ENCODE data around the gene FAM98B. TPM values are rescaled to one million over a fixed set of nuclear protein-coding genes. Genes with fewer than 3 reads are reported as not detected.

The FAM98B gene
- polyA plus RNA-seq, 1 donor (not counting 4 experiments of a cell fraction or from before 2014, with no cell fraction given), result 22.2 TPM

- Histone ChIP-seq H3K27ac (ENCODE audit: control insufficient read depth, insufficient read depth, low read length) (no peak overlapping the region), H3K4me1 (ENCODE audit: control insufficient read depth, extremely low read depth, insufficient read depth, low read length) (no peaks in the 10 kb centered on the region), H3K9me3 (ENCODE audit: control insufficient read depth, low read depth, low read length) (no peaks in the 10 kb centered on the region), H3K79me2 (ENCODE audit: control insufficient read depth, insufficient read depth, low read length) (no peaks in the 10 kb centered on the region), H3K9me1 (ENCODE audit: control insufficient read depth, extremely low read depth, insufficient read depth, low read length) (no peaks in the 10 kb centered on the region), H3K36me3 (ENCODE audit: control insufficient read depth in 2 of 2, extremely low read depth in 1 of 2, insufficient read depth in 2 of 2, low read length in 2 of 2) (no peaks in the 10 kb centered on the region), H3K4me2 (ENCODE audit: control insufficient read depth, extremely low read depth, insufficient read depth, low read depth, low read length) (no peak overlapping the region), H2AFZ (ENCODE audit: control insufficient read depth, low read length) (no peak overlapping the region), H3K9ac (ENCODE audit: control insufficient read depth, extremely low read depth, insufficient read depth, low read length) (no peak overlapping the region), H4K20me1 (ENCODE audit: control insufficient read depth, extremely low read depth, insufficient read depth, low read length) (no peaks in the 10 kb centered on the region), H3K27me3 (ENCODE audit: control insufficient read depth, extremely low read depth, insufficient read depth, low read length) (peaks cover 3% of the 10 kb centered on the region), H3K4me3 (ENCODE audit: control insufficient read depth in 2 of 3, extremely low read depth in 1 of 3, insufficient read depth in 2 of 3, low read depth in 1 of 3, low read length in 3 of 3) (no peak overlapping the region)
- DNase-seq (ENCODE audit: low read depth, low spot score), result no peak
- TF ChIP-seq CTCF (optimal IDR thresholded peaks at IDR 0.05 in 1 of 3, IDR thresholded peaks at IDR 0.05 in 1 of 3, conservative IDR thresholded peaks at IDR 0.05 in 1 of 3; ENCODE audit: extremely low read depth in 1 of 3, insufficient read depth in 2 of 3, low read length in 3 of 3) (no peak), EZH2 (IDR thresholded peaks at IDR 0.05; ENCODE audit: low read length) (no peak)
- dilution Hi-C loops (cut with MboI; ENCODE audit: extremely low pct_ligation_motif_present, low sequenced_read_pairs), result no loop called here
- no peak for FAIRE-seq
These were observed 71.6 kb downstream of the FAM98B start for GRCh38 chr15:38525489-38525888.

- H3K4me2 ChIP-seq (ENCODE audit: control insufficient read depth, extremely low read depth, insufficient read depth, low read depth, low read length), result no peak overlapping the region
- no peaks in the 10 kb centered on the region for H3K9me3 ChIP-seq (ENCODE audit: control insufficient read depth, low read depth, low read length)
- H3K9me1 ChIP-seq (ENCODE audit: control insufficient read depth, extremely low read depth, insufficient read depth, low read length), result no peaks in the 10 kb centered on the region
- no peak overlapping the region for H3K4me3 ChIP-seq (ENCODE audit: control insufficient read depth in 2 of 3, extremely low read depth in 1 of 3, insufficient read depth in 2 of 3, low read depth in 1 of 3, low read length in 3 of 3)
- H3K9ac ChIP-seq (ENCODE audit: control insufficient read depth, extremely low read depth, insufficient read depth, low read length), result no peak overlapping the region
- no peaks in the 10 kb centered on the region for H3K79me2 ChIP-seq (ENCODE audit: control insufficient read depth, insufficient read depth, low read length)
- FAIRE-seq (no peak), DNase-seq (ENCODE audit: low read depth, low spot score) (no peak)
- no peak overlapping the region for H2AFZ ChIP-seq (ENCODE audit: control insufficient read depth, low read length)
- no peak overlapping the region for H3K27ac ChIP-seq (ENCODE audit: control insufficient read depth, insufficient read depth, low read length)
- peaks cover 2% of the 10 kb centered on the region for H3K4me1 ChIP-seq (ENCODE audit: control insufficient read depth, extremely low read depth, insufficient read depth, low read length)
- no peak for TF ChIP-seq CTCF (optimal IDR thresholded peaks at IDR 0.05 in 1 of 3, IDR thresholded peaks at IDR 0.05 in 1 of 3, conservative IDR thresholded peaks at IDR 0.05 in 1 of 3; ENCODE audit: extremely low read depth in 1 of 3, insufficient read depth in 2 of 3, low read length in 3 of 3)
- TF ChIP-seq EZH2 (IDR thresholded peaks at IDR 0.05; ENCODE audit: low read length), result no peak
- dilution Hi-C loops (cut with MboI; ENCODE audit: extremely low pct_ligation_motif_present, low sequenced_read_pairs), result no loop called here
- no peaks in the 10 kb centered on the region for H3K36me3 ChIP-seq (ENCODE audit: control insufficient read depth in 2 of 2, extremely low read depth in 1 of 2, insufficient read depth in 2 of 2, low read length in 2 of 2)
- peaks cover 3% of the 10 kb centered on the region for H3K27me3 ChIP-seq (ENCODE audit: control insufficient read depth, extremely low read depth, insufficient read depth, low read length)
- H4K20me1 ChIP-seq (ENCODE audit: control insufficient read depth, extremely low read depth, insufficient read depth, low read length), result no peaks in the 10 kb centered on the region
These were observed 72.2 kb downstream of the FAM98B start for GRCh38 chr15:38526158-38526557.
